ENCODE data around the gene ERN2.

- TF ChIP-seq CTCF (CRISPR knock-in tag; IDR thresholded peaks at IDR 0.05) (peak; percentile 31), MAX (IDR thresholded peaks at IDR 0.05) (peak; percentile 96), ZNF530 (CRISPR knock-in tag; IDR thresholded peaks at IDR 0.05; ENCODE audit: low read depth) (no peak), ZNF274 (CRISPR knock-in tag; IDR thresholded peaks at IDR 0.05) (peak; percentile 98), ZFP41 (CRISPR knock-in tag; IDR thresholded peaks at IDR 0.05; ENCODE audit: borderline replicate concordance) (no peak; the same call in 1 of the 2 replicates), POLR2A (IDR thresholded peaks at IDR 0.05; ENCODE audit: insufficient read depth in 1 of 2, low read depth in 2 of 2, low read length in 2 of 2) (peak; percentile 88 to 93), ZSCAN20 (CRISPR knock-in tag; IDR thresholded peaks at IDR 0.05; ENCODE audit: borderline replicate concordance) (peak; percentile 98; the same call in 1 of the 2 replicates), NCOA1 (CRISPR knock-in tag; IDR thresholded peaks at IDR 0.05) (no peak; the same call in 1 of the 2 replicates), SMAD3 (CRISPR knock-in tag; IDR thresholded peaks at IDR 0.05) (peak; percentile 68; the same call in 1 of the 2 replicates), ZNF496 (CRISPR knock-in tag; IDR thresholded peaks at IDR 0.05; ENCODE audit: insufficient replicate concordance) (no peak), TOE1 (CRISPR knock-in tag; IDR thresholded peaks at IDR 0.05) (peak; percentile 31; the same call in 1 of the 2 replicates), XRCC5 (optimal IDR thresholded peaks at IDR 0.05; ENCODE audit: low read length) (peak; percentile 100)
These were observed 71.9 kb downstream of the ERN2 start, which contains the start of the genes DCTN5 and PALB2 for GRCh38 chr16:23640931-23641765.

Measured in HepG2 (cell line).